Fibroblast of pulmonary artery (primary cell): ENCODE measurements around the gene UBE2E2.

ENCODE experiments used
- DNase-seq: peaks from one replicate; pipeline ENCODE4 v3.0.0-alpha.2; 2010; ENCODE audit warnings: low read depth
- H3K4me3 ChIP-seq: replicated peaks from 2 replicates; pipeline ENCODE4 v1.5.1; 2011; ENCODE audit warnings: low read depth, mild to moderate bottlenecking, control low read depth, low read length, moderate library complexity
- TF ChIP-seq, protein P1 (sequence below): IDR thresholded peaks from 2 replicates; pipeline ENCODE4 v1.5.1; 2011; ENCODE audit warnings: mild to moderate bottlenecking, control low read depth, low read length, inconsistent platforms; ENCODE audit errors: missing control alignments

UBE2E2 gene

DNA sequence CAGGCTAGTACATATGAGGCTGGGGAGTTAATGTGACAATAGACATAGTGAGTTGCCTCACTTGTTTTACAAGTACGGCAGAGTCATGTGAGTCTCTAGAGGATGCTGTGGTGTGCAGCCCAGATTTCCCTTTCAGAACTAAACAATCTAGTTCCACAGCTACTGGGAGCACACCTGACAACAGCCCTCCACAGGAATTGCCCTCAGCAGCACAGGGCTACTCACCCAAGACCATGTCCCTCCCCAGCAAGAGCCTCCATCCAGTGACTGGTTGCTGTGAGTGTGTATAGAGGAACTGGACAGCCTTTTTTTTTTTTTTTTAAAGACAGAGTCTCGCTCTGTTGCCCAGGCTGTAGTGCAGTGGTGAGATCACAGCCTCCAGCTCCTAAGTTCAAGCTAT, 40.2 kb upstream of the UBE2E2 start:
- TF ChIP-seq, protein P1, sequence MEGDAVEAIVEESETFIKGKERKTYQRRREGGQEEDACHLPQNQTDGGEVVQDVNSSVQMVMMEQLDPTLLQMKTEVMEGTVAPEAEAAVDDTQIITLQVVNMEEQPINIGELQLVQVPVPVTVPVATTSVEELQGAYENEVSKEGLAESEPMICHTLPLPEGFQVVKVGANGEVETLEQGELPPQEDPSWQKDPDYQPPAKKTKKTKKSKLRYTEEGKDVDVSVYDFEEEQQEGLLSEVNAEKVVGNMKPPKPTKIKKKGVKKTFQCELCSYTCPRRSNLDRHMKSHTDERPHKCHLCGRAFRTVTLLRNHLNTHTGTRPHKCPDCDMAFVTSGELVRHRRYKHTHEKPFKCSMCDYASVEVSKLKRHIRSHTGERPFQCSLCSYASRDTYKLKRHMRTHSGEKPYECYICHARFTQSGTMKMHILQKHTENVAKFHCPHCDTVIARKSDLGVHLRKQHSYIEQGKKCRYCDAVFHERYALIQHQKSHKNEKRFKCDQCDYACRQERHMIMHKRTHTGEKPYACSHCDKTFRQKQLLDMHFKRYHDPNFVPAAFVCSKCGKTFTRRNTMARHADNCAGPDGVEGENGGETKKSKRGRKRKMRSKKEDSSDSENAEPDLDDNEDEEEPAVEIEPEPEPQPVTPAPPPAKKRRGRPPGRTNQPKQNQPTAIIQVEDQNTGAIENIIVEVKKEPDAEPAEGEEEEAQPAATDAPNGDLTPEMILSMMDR = no peak
- no peak for DNase-seq
- H3K4me3 ChIP-seq = no peak overlapping the region

DNA sequence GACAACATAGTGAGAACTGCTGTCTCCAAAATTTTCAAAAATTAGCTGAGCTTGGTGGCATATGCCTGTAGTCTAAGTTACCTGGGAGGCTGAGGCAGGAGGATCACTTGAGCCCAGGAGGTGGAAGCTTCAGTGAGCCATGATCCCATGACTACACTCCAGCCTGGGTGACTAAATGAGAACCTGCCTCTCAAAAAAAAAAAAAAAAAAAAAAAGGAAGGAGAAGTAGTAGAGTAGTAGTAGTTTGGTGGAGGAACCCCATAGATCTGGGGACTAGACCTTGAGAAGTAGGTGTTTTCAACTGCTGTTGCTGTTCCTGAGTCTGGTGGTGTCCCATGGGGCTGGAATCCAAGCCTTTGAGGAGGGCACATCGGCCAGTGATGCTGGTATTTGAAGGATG, 38.4 kb upstream of the UBE2E2 start:
- DNase-seq = no peak
- no peak overlapping the region for H3K4me3 ChIP-seq
- TF ChIP-seq, protein P1 = no peak

DNA sequence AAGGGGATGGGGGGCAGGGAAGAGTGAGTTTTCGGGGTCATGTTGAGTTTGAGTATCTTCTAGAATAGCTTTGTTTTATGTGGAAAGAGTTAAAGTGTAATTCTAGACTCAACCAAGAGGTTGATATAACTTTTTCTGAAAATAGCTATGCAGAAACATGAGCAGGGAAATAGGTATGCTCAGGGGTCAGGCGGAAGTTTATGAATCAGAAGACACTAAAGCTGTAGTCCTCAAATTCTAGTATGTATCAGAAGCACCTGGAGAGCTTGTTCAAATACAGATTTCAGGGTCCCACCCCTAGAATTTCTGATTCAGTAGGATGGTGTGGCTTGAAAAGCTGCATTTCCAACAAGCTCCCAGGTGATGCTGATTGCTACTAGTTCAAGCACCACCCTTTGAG, 37.6 kb upstream of the UBE2E2 start:
- TF ChIP-seq, protein P1 = no peak
- no peak overlapping the region for H3K4me3 ChIP-seq
- no peak for DNase-seq

DNA sequence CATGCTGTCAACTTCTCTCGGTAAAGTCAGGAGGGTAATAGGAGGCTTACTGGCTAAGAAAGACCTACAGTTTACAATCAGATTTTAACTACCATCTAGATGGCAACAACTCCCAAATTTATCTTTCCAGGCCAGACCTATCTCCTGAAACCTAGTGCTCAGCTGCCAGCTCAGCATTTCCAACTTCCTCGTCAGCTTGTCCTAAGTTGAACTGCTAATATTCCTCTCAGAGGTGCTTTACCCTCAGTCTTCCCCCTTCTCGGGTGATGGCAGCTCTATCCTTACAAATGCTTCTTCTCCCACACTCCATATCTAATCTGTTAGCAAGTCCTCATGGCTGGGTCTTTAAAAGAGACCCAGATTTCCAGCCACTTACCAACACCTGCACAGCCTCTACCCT, 36.9 kb upstream of the UBE2E2 start:
- DNase-seq = no peak
- TF ChIP-seq, protein P1 = no peak
- no peak overlapping the region for H3K4me3 ChIP-seq

DNA sequence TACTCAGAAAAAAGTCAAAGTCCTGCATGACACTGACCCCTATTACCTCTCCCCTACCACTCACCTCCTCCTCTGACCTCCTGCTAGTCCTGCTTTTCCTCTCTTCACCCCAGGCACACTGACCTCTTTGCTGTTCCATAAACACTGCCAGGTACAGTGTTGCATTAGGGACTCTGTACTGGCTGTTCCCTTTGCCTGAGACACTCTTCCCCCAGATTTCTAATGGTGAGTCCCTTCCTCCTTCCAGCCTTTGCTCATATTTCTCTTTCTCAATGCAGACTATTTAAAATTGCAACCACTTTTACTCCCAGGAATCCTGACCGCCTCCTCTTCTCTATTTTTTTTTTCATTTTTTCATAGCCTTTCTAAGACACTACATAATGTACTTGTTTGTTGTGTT, 36.3 kb upstream of the UBE2E2 start:
- DNase-seq = no peak
- TF ChIP-seq, protein P1 = no peak
- no peak overlapping the region for H3K4me3 ChIP-seq

DNA sequence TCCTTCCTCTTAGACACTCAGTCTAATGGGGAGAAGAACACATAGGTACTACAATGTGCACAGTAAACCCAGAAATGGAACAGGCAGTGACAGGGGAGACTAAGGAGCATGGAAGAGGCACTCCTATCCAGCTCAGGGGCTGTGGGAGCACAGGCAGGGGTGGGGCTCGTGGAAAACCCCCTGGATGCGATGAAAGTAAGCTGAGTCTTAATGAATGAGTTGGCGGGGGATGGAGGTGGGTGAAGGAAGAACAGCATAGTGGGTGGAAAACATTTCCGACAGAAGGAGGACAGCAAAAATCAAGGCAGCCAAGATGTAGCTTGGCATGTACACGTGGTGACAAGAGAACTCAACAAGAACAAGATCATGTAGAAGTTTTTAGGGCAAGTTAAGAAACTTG, 33.6 kb upstream of the UBE2E2 start:
- no peak for DNase-seq
- TF ChIP-seq, protein P1 = no peak
- H3K4me3 ChIP-seq = no peak overlapping the region

DNA sequence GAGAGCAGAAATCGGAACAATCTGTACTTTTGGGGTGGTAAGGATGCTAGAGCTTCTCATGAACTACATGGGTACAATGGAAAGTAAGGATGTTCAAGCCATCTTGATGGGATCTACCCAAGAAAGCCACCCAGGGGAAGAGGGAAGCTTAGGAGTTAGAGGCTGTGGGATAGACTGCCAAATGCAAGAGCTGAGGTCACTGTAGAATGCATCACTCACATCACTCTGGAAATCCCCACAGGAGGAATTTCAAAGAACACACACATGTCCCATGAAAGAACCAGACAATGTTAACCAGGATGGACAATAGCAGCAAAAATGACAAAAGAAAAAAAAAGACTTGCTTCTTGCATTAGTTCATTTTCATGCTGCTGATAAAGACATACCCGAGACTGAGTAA, 32.8 kb upstream of the UBE2E2 start:
- DNase-seq = peak; percentile 55
- no peak overlapping the region for H3K4me3 ChIP-seq
- TF ChIP-seq, protein P1 = no peak
